BLaER1 (cell line): ENCODE data around the gene RAP1GAP.
A peak's percentile ranks its signal among the peaks of the same experiment; 100 is the strongest.
"Not testable (repeated sequence)": the region's sequence is repeated elsewhere in the genome, so short reads cannot be mapped to it uniquely, and the experiment has no call there.

ENCODE experiments used
- H3K27ac ChIP-seq: shearing (Covaris generic); formaldehyde crosslinking; 2 replicates; pipeline ENCODE4 v1.8.1; 2022
- H3K27me3 ChIP-seq: shearing (Covaris generic); formaldehyde crosslinking; 2 replicates; pipeline ENCODE4 v1.8.1; 2022
- H3K36me3 ChIP-seq: shearing (Covaris generic); formaldehyde crosslinking; 2 replicates; pipeline ENCODE4 v1.8.1; 2022
- H3K4me1 ChIP-seq: shearing (Covaris generic); formaldehyde crosslinking; 2 replicates; pipeline ENCODE4 v1.8.1; 2022
- H3K4me2 ChIP-seq: shearing (Covaris generic); formaldehyde crosslinking; 2 replicates; pipeline ENCODE4 v1.8.1; 2022
- H3K4me3 ChIP-seq: shearing (Covaris generic); formaldehyde crosslinking; 2 replicates; pipeline ENCODE4 v1.8.1; 2022
- H3K9ac ChIP-seq: shearing (Covaris generic); formaldehyde crosslinking; 2 replicates; pipeline ENCODE4 v1.8.1; 2022
- H3K9me3 ChIP-seq: shearing (Covaris generic); formaldehyde crosslinking; 2 replicates; pipeline ENCODE4 v1.8.1; 2022
- H4K20me1 ChIP-seq: shearing (Covaris generic); formaldehyde crosslinking; 2 replicates; pipeline ENCODE4 v1.8.1; 2022
- Cebpa-rat ChIP-seq: shearing (Covaris generic); IDR thresholded peaks from 2 replicates; pipeline ENCODE4 v1.8.1; 2022

RAP1GAP gene

DNA sequence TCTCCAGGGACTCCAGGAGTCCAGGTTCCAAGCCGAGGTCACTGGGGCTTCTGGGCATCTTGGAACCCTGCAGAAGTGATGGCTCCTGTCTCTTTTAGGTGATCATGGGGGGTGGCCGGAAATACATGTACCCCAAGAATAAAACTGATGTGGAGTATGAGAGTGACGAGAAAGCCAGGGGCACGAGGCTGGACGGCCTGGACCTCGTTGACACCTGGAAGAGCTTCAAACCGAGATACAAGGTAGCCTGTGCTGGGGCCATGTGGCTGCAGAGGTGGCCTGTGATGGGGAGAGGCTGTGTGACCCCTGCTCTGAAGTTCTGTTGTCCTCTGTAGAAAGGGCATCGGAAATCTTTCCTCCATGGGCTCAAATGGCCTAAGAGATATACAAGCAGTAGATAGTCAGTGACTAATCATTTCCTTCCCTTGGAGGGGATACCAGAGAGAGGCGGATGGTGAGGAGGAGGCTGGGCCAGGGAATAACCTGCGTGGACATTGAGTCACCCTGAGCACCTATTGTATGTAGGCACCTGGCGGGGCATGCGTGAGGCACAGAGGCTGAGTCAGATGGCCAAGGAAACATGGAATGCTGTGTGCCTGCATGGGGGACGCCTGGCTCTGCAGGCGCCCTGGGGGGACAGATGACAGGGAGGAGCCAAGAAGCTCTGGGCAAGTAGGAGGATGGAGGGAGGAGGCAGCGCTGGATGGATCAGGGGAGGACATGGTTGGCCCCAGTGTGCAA is 101.0 kb downstream of the RAP1GAP start:
- Histone ChIP-seq H3K27ac (no peak overlapping the region), H4K20me1 (peaks cover 13% of the 10 kb centered on the region; the same call in 1 of the 2 replicates)

DNA sequence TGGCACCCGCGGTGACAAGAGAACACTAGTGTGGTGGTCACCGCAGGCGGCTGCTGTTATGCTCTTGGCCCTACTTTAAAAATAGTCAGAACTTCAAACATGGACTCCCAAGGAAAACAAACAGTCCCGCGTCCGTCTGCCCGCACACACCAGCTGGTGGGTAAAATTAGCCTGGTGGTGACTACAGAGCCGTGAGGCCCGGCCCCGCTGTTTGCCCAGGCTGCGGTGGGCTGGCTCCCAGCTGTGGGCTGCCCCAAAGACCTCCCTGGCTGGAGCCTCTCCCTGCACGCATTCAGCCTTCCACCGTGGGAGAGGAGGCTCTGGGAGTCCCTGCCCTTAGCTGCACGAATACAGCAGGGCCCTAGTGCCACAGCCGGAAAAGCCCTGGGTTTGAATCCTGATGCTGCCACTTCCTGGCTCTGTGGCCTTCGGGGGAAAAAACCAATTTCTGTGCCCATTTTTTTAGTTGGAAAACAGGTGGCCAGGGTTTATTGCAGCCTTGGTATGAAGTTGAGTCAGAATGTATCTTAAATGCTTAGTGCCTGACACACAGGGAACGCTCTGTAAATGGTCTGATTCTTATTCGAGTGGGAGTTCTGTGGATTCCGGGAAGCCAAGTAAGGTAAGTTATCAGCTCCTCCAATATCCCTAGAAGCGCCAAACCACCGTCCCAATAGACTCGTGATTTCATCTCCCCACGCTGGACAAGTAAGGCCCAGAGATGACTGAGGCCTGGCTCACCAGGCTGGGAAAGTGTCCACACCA is 101.7 kb downstream of the RAP1GAP start:
- H3K4me3 ChIP-seq = no peak overlapping the region
- no peaks in the 10 kb centered on the region for H3K36me3 ChIP-seq
- peak overlapping the region; percentile 51; the same call in 1 of the 2 replicates for H3K9ac ChIP-seq
- peak overlapping the region; percentile 80 for H3K4me2 ChIP-seq
- no peaks in the 10 kb centered on the region for H3K27me3 ChIP-seq
- peaks cover 59% of the 10 kb centered on the region for H3K4me1 ChIP-seq
- TF ChIP-seq Cebpa-rat = no peak
- H4K20me1 ChIP-seq = peaks cover 13% of the 10 kb centered on the region; the same call in 1 of the 2 replicates
- peak overlapping the region; percentile 18; the same call in 1 of the 2 replicates for H3K27ac ChIP-seq
- H3K9me3 ChIP-seq = no peaks in the 10 kb centered on the region

More for the DNA sequence above, 101.0 kb downstream of the RAP1GAP start:
- Histone ChIP-seq H3K9ac (no peak overlapping the region), H3K36me3 (no peaks in the 10 kb centered on the region), H3K4me3 (no peak overlapping the region), H3K4me2 (peak overlapping the region; percentile 80), H3K27me3 (no peaks in the 10 kb centered on the region), H3K4me1 (peaks cover 59% of the 10 kb centered on the region), H3K9me3 (no peaks in the 10 kb centered on the region)
- TF ChIP-seq Cebpa-rat = no peak

GRCh38 chr1:21566361-21566760 is 102.8 kb downstream of the RAP1GAP start:
- peaks cover 13% of the 10 kb centered on the region; the same call in 1 of the 2 replicates for H4K20me1 ChIP-seq
- H3K27me3 ChIP-seq, H3K4me3 ChIP-seq, H3K9ac ChIP-seq, H3K9me3 ChIP-seq, H3K36me3 ChIP-seq, H3K27ac ChIP-seq: not testable (repeated sequence)
- peak overlapping the region; percentile 80 for H3K4me2 ChIP-seq
- H3K4me1 ChIP-seq = peaks cover 59% of the 10 kb centered on the region

DNA sequence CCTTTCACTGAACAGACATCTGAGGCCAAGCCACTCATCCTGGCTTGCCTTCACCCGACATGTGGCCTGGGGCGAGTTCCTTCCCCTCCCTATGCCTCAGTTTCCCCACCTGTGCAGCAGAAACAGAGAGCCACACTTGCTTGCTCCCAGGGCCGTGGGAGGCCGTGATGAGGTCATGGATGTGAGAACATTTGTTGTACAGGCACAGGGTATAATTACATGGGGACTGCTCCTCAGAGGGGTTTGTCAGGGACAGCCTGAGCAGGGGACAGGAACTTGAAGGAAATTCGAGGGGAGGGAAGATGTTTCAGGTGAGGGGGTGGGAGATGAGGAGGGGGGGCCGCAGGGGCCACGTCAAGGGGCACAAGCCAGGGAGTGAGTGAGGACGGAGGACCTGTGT is 103.9 kb downstream of the RAP1GAP start:
- Histone ChIP-seq H3K4me3 (no peak overlapping the region), H3K36me3 (no peaks in the 10 kb centered on the region), H3K9ac (no peak overlapping the region), H3K27me3 (no peaks in the 10 kb centered on the region), H3K4me1 (peaks cover 57% of the 10 kb centered on the region), H3K9me3 (no peaks in the 10 kb centered on the region), H3K4me2 (no peak overlapping the region), H3K27ac (no peak overlapping the region), H4K20me1 (peaks cover 13% of the 10 kb centered on the region; the same call in 1 of the 2 replicates)
- no peak for TF ChIP-seq Cebpa-rat

DNA sequence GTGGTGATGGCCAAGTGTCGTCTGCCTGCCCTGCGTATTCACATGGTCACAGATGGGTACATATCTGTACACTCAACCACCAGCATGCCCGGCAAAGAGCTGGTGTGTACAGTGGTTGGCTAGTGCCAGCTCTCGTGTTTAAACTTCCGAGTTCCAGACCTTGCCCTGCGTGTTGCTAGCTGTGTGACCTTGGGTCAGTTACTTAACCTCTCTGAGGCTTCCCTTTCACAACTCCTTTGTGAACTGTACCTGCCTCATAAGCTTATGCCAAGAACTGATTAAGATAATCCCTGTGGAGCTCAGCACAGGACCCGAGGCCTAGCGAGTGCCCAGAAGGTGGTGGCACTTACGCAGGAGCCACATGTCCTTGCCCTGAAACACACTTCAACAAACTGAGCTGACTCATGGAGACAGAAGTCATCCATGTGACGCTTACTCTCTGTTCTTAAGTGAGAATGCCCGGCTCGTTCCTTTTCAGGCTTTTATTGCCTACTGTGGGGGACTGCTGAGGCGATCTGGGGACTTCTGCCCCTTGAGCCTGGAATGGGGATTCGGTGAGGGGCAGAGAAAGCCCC is 104.5 kb downstream of the RAP1GAP start:
- Histone ChIP-seq H3K9ac (no peak overlapping the region), H3K9me3 (no peaks in the 10 kb centered on the region), H3K27me3 (no peaks in the 10 kb centered on the region), H3K4me3 (no peak overlapping the region), H3K36me3 (no peaks in the 10 kb centered on the region), H4K20me1 (peaks cover 13% of the 10 kb centered on the region; the same call in 1 of the 2 replicates), H3K4me1 (peaks cover 50% of the 10 kb centered on the region), H3K27ac (no peak overlapping the region), H3K4me2 (peak overlapping the region; percentile 72)
- no peak for TF ChIP-seq Cebpa-rat

GRCh38 chr1:21563971-21564370 is 105.2 kb downstream of the RAP1GAP start:
- TF ChIP-seq Cebpa-rat = no peak
- Histone ChIP-seq H3K27ac (no peak overlapping the region), H4K20me1 (peaks cover 13% of the 10 kb centered on the region; the same call in 1 of the 2 replicates), H3K36me3 (no peaks in the 10 kb centered on the region), H3K4me2 (peak overlapping the region; percentile 72), H3K9me3 (no peaks in the 10 kb centered on the region), H3K4me1 (peaks cover 47% of the 10 kb centered on the region), H3K27me3 (no peaks in the 10 kb centered on the region), H3K4me3 (no peak overlapping the region), H3K9ac (no peak overlapping the region)

DNA sequence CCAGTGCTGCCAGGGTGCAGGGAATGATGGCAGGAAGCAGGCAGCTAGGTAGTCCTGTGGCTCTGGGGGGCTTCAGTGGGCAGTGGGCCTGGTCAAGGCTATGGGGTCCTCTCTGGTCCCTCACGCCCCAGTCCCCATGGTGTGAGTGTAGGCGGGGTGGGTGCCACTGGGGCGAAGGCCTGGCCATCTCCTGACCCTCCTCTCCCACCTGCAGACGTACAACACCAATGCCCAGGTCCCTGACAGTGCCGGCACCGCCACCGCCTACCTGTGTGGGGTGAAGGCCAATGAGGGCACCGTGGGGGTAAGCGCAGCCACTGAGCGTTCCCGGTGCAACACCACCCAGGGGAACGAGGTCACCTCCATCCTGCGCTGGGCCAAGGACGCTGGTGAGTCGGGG is 106.3 kb downstream of the RAP1GAP start:
- no peaks in the 10 kb centered on the region for H3K27me3 ChIP-seq

DNA sequence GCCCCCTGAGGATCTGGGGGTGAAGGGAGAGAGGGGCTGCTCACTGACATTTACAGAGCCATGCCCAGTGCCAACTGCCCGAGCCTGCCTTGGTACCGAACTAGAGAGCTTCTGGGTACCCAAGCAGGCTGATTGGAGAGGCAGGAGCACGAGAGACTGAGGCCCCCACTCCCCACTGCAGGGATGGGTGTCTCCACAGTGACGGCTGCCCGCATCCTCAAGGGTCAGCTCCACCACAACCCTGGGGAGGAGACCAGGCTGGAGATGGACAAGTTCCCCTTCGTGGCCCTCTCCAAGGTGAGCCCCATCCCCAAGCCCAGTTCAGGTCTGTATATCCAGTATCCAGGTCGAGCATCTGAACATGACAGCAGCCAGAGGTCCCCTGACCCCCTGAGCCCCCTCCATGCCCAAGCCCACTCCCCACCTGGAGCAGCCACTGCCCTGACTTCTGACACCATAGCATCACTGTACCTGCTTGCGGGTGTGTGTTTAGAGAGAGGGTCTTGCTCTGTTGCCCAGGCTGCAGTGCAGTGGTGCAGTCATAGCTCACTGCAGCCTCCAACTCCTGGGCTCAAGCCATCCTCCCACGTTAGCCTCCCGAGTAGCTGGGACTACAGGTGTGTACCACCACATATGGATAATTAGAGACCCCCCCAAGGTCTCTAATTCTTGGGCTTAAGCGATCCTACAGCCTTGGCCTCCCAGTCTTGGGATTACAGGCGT is 108.1 kb downstream of the RAP1GAP start:
- H3K27ac ChIP-seq = no peak overlapping the region
- H3K4me2 ChIP-seq = no peak overlapping the region
- H3K4me1 ChIP-seq = peaks cover 27% of the 10 kb centered on the region
- no peaks in the 10 kb centered on the region for H3K27me3 ChIP-seq
- no peak for TF ChIP-seq Cebpa-rat
- H3K36me3 ChIP-seq = no peaks in the 10 kb centered on the region
- no peaks in the 10 kb centered on the region for H3K9me3 ChIP-seq
- no peak overlapping the region for H3K4me3 ChIP-seq
- H3K9ac ChIP-seq = no peak overlapping the region
- H4K20me1 ChIP-seq = peaks cover 13% of the 10 kb centered on the region; the same call in 1 of the 2 replicates

More for the DNA sequence above, 106.3 kb downstream of the RAP1GAP start:
- H3K4me3 ChIP-seq = no peak overlapping the region
- no peak overlapping the region for H3K27ac ChIP-seq
- H3K4me1 ChIP-seq = peaks cover 43% of the 10 kb centered on the region
- TF ChIP-seq Cebpa-rat = no peak
- H3K36me3 ChIP-seq = no peaks in the 10 kb centered on the region
- H3K4me2 ChIP-seq = no peak overlapping the region
- no peak overlapping the region for H3K9ac ChIP-seq
- no peaks in the 10 kb centered on the region for H3K9me3 ChIP-seq
- H4K20me1 ChIP-seq = peaks cover 13% of the 10 kb centered on the region; the same call in 1 of the 2 replicates

- no peak for TF ChIP-seq Cebpa-rat
- H3K4me2 ChIP-seq = no peak overlapping the region
- H3K36me3 ChIP-seq = no peaks in the 10 kb centered on the region
- H3K27me3 ChIP-seq = no peaks in the 10 kb centered on the region
- no peak overlapping the region for H3K27ac ChIP-seq
- H3K4me1 ChIP-seq = peaks cover 25% of the 10 kb centered on the region
- H4K20me1 ChIP-seq = peaks cover 10% of the 10 kb centered on the region; the same call in 1 of the 2 replicates
- no peak overlapping the region for H3K4me3 ChIP-seq
- no peak overlapping the region for H3K9ac ChIP-seq
- H3K9me3 ChIP-seq = no peaks in the 10 kb centered on the region
Measured at GRCh38 chr1:21559788-21560567, 109.2 kb downstream of the RAP1GAP start.
